Fibroblast of mammary gland (primary cell): Measurements from ENCODE around the gene BZW1.

Experiments
- DNase-seq: peaks from one replicate; pipeline ENCODE4 v3.0.0-alpha.2; 2010; ENCODE audit warnings: low read depth
- H3K4me3 ChIP-seq: 2 replicates; pipeline ENCODE4 v1.5.1; 2011; ENCODE audit warnings: low read depth, mild to moderate bottlenecking, low read length, moderate library complexity; ENCODE audit not compliant: control insufficient read depth
- TF ChIP-seq, protein P1 (sequence below): conservative IDR thresholded peaks from 2 replicates; pipeline ENCODE4 v1.5.1; 2011; ENCODE audit warnings: low read depth, low read length, inconsistent platforms; ENCODE audit not compliant: control insufficient read depth, insufficient read depth

BZW1 gene

DNA sequence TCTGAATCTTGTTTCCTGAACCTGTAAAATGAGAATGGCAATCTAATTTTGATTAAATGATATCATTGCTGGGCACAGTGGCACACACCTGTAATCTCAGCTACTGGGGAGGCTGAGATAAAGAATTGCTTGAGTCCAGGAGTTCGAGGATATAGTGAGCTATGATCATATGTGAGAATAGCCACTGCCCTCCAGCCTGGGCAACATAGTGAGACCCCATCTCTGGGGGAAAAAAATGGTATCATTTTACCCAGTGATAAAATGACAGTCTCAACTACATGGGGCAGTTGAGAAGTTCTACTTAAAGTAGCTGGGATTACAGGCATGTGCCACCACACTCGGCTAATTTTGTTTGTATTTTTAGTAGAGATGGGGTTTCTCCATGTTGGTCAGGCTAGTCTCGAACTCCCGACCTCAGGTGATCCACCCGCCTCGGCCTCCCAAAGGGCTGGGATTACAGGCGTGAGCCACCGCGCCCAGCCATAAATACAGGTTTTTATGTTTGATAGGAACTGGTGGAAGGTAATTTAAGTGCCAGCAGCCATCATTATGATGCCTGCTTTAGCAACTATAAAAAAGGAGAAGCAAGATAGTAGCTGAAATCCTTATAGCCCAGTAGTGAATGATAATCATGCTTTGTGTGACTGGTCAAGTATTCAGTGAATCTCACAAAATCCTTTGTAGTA is 17.0 kb downstream of the BZW1 start:
- DNase-seq, result no peak
- TF ChIP-seq, protein P1, sequence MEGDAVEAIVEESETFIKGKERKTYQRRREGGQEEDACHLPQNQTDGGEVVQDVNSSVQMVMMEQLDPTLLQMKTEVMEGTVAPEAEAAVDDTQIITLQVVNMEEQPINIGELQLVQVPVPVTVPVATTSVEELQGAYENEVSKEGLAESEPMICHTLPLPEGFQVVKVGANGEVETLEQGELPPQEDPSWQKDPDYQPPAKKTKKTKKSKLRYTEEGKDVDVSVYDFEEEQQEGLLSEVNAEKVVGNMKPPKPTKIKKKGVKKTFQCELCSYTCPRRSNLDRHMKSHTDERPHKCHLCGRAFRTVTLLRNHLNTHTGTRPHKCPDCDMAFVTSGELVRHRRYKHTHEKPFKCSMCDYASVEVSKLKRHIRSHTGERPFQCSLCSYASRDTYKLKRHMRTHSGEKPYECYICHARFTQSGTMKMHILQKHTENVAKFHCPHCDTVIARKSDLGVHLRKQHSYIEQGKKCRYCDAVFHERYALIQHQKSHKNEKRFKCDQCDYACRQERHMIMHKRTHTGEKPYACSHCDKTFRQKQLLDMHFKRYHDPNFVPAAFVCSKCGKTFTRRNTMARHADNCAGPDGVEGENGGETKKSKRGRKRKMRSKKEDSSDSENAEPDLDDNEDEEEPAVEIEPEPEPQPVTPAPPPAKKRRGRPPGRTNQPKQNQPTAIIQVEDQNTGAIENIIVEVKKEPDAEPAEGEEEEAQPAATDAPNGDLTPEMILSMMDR, result no peak
- H3K4me3 ChIP-seq, result no peak overlapping the region

DNA sequence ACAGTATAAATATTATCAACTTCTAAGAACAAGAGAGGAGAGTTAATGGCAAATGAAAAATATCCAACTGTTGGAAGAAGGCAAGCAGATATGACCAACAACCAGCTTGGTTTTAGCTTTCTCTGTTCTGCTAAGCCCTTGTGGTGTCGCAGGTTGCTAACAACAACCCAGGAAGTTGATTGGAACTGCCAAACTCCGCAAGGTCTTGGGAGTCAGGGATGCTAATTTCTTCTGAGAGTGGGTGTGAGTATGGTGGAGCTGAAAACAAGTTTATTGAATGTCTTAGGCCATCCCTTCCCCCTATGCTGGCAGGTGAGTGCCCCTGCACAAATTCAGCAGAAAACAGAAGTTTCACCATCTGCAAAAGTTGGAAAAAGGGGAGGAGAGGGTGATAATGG is 17.5 kb downstream of the BZW1 start:
- TF ChIP-seq, protein P1, result no peak
- DNase-seq, result no peak
- H3K4me3 ChIP-seq, result no peak overlapping the region

DNA sequence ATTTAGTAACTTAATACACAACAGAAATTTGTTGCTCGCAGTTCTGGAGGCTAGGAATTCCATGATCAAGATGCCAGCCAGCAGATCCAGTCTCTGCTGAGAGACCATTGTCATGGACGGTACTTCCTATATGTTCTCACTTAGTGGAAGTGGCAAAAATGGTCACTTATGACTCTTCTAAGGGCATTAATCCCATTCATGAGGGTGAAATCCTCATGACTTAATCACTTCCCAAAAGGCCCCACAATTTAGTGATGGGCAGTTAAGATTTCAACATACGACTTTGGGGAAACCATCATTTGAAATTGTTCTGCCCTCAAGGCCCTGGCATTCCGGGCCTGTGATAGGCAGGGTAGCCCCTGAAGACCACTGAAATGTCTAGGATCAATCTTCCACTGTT is 23.0 kb downstream of the BZW1 start:
- no peak for DNase-seq
- TF ChIP-seq, protein P1, result no peak
- H3K4me3 ChIP-seq, result no peak overlapping the region

DNA sequence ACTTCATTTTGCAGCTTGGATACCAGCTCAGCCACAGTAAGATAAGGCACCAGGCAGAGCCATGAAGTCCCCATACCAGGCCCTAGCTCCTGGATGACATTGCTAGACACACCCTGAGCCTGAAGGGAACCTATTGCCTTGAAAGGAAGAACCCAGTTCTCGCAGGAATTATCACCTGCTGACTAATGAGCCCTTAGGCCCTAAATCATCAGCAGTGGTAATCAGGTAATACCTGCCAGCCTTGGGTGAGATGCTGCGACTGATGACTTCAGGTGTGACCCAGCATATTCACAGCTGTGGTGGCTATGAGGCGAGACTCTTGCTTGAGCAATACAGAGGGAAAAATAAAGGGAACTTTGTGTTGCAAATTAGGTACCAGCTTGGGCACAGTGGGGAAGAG is 27.8 kb downstream of the BZW1 start:
- no peak overlapping the region for H3K4me3 ChIP-seq
- TF ChIP-seq, protein P1, result no peak
- DNase-seq, result no peak

DNA sequence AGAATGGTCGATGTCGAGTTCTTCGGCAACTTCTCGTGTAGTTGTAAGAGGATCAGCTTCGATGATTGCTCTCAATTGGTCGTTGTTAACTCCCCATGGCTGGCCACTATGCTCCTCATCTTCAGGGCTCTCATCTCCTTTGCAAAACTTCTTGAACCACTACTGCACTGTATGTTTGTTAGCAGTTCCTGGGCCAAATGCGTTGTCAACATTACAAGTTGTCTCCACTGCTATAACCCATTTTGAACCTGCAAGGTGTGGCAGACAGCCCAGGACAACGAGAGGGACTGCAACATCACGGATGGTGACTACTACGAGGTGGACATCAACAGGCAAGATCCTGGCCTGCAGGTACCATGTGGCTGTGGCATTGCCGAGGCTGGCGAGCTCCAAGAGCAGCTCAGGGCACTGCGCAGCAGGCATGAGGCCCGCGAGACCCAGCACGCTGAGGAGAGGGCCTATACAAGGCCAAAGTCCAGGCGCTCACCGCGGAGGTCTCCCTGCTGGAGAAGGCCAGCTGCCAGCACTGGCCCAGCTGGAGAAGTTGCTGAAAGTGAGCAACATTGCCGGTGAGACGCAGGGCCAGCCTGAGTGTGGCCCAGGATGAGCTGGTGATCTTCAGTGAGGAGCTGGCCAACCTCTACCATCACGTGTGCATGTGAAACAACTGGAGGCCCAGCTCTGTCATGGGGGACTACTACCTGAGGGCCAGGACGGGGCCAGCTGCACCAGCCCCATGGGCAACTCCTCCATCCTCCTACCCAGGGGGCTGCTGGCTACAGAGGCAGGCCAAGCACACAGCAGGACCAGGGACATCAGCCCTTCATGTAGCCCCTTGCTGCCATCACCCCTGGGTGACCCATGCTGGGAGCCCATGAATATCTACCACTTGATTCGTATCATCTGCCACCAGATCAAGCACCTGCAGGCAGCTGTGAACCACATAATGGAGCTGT is 32.6 kb downstream of the BZW1 start:
- TF ChIP-seq, protein P1, result no peak
- H3K4me3 ChIP-seq, result no peak overlapping the region
- DNase-seq, result no peak

DNA sequence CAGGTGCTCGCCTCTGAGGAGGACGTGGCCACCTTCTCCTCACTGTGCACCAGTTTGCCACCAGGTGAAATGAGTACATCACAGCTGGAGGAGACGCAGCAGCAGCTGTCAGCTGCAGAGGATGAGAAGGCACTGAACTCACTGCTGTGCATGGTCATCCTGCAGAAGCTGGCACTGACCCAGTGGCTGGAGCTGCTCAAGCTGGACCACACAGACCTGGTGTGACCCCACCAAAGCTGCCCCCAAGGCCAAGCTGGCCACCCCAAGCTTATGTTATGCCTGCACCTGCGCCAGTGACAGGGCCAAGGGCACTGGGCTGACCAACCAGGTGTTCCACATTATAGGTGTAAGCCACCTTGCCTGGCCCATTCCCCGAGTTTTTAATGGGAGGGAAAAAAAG is 33.5 kb downstream of the BZW1 start:
- no peak for DNase-seq
- TF ChIP-seq, protein P1, result no peak
- H3K4me3 ChIP-seq, result no peak overlapping the region
